Stomach (tissue), 4 donors: ENCODE measurements around the gene LRTM2.

Experiments used
- POLR2A ChIP-seq, 4 donors: fragments of 450-650 bp; IDR thresholded peaks; one replicate each; pipeline ENCODE4 v1.6.1; 2016; ENCODE audit warnings: antibody characterized with exemption in 4 of 4, control low read depth in 2 of 4, mild to moderate bottlenecking in 1 of 4, moderate library complexity in 1 of 4
- TF ChIP-seq, protein P1 (sequence below), 7 experiments: fragments of 450-650 bp in 4 of 7; fragments of 200-600 bp in 3 of 7; sonication (generic) in 3 of 7; IDR thresholded peaks; one replicate each; pipeline ENCODE4 v1.5.1; 2016 to 2019; ENCODE audit warnings: antibody characterized with exemption in 7 of 7, control low read depth in 2 of 7, mild to moderate bottlenecking in 1 of 7

DNA sequence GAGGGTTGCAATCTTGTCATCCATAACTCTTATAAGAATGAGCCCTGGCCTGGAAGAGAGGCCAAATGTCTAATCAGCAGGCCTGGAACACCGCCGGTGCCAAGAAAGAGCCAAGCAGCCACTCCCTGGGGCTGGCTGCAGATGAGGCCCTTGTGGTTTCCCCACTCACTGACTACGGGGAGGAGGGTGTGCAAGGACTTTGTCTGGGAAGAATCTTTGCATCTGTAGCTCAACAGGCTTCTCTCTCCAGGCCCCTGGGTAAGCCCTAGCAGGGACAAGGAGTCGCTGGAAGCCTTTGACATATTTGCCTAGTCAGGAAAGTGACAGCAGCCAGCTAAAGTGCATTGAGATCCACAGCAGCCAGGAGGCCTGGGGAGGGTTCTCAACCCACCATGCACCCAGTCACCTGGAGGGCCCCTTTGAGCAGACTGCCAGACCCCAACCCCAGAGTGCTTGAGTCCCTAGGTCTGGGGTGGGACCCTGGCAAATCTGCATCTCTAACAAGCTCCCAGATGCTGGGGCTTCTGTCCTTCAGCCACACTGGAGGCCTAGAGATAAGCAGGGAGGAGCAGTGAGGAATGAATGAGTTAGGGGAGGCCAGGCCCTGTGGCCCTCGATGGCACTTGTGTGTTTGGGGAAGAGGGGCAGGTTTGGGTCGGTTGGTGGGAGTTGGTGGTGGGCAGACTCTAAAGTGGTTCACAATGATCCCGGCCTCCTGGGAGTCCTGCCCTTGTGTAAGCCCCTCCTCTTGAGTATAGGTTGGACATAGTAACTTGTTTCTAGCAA lies 13.9 kb upstream of the LRTM2 start:
- TF ChIP-seq POLR2A (IDR thresholded peaks at IDR 0.05) = no peak
- TF ChIP-seq, protein P1, sequence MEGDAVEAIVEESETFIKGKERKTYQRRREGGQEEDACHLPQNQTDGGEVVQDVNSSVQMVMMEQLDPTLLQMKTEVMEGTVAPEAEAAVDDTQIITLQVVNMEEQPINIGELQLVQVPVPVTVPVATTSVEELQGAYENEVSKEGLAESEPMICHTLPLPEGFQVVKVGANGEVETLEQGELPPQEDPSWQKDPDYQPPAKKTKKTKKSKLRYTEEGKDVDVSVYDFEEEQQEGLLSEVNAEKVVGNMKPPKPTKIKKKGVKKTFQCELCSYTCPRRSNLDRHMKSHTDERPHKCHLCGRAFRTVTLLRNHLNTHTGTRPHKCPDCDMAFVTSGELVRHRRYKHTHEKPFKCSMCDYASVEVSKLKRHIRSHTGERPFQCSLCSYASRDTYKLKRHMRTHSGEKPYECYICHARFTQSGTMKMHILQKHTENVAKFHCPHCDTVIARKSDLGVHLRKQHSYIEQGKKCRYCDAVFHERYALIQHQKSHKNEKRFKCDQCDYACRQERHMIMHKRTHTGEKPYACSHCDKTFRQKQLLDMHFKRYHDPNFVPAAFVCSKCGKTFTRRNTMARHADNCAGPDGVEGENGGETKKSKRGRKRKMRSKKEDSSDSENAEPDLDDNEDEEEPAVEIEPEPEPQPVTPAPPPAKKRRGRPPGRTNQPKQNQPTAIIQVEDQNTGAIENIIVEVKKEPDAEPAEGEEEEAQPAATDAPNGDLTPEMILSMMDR (IDR thresholded peaks at IDR 0.05) = no peak
